ENCODE data around the gene PLCG2. TPM values are rescaled to one million over a fixed set of nuclear protein-coding genes. Genes with fewer than 3 reads are reported as not detected.

Gene PLCG2
- total RNA-seq, 1 donor from 2014 or later, result 12.4 TPM

DNA sequence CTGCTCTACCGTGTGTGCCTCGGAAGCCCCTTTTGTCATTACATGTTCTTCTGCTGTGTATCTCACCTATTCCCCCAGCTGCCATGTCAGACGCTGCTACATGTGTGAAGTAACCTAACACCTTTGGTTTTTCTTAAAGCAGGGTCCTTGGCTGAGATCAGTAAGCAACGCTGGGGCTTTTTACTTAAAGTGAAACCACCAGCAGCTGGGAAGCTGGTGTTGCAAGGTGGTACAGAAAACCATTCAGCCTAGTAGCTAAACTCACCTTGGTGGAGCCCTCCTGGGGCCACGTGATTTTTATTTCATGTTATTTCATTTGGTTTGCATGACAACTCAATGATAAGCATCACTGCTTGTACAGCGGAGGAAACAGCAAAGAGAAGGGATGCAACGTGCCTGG lies 62.6 kb downstream of the PLCG2 start:
- Mint-ChIP-seq H3K27ac (no peak overlapping the region), H3K36me3 (no peaks in the 10 kb centered on the region), H3K9me3 (no peaks in the 10 kb centered on the region), H3K27me3 (peaks cover 4% of the 10 kb centered on the region), H3K4me1 (ENCODE audit: unreplicated experiment) (no peaks in the 10 kb centered on the region), H3K4me3 (no peak overlapping the region)
- TF ChIP-seq, protein P1, sequence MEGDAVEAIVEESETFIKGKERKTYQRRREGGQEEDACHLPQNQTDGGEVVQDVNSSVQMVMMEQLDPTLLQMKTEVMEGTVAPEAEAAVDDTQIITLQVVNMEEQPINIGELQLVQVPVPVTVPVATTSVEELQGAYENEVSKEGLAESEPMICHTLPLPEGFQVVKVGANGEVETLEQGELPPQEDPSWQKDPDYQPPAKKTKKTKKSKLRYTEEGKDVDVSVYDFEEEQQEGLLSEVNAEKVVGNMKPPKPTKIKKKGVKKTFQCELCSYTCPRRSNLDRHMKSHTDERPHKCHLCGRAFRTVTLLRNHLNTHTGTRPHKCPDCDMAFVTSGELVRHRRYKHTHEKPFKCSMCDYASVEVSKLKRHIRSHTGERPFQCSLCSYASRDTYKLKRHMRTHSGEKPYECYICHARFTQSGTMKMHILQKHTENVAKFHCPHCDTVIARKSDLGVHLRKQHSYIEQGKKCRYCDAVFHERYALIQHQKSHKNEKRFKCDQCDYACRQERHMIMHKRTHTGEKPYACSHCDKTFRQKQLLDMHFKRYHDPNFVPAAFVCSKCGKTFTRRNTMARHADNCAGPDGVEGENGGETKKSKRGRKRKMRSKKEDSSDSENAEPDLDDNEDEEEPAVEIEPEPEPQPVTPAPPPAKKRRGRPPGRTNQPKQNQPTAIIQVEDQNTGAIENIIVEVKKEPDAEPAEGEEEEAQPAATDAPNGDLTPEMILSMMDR (conservative IDR thresholded peaks at IDR 0.05), result no peak
- DNase-seq (ENCODE audit: extremely low spot score, unreplicated experiment), result no peak

DNA sequence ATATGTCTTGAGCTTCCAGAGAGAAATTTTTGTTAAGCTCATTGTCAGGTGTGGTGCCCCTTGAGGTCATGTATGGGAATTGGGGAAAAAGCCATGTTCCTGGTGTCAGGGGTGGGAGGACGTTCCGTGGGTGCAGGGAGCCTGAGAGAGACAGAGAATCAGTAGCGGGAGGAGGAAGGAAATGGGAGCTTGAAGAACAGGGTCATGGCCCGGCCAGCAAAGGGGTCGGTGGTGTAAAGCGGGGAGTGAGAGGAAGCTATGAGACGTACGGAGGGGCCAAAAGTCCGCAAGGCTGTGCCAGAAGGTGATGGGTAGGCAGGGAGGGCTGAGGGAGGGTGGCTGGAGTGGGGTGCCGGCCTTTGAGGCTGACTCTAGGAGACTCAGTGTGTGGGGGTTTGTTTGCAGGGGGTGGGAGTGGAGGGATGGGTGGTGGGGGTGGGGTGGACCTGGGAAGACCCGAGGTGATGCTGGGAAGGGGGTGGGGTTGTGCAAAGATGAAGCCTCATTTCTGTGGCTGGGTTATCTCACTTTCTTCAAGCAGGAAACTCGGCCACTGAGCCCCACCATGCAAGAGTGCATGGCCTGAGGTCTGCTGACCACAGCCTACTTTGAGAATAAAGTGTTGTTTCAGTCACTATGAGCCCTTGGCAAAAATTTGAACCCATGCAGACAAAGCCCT lies 63.6 kb downstream of the PLCG2 start:
- Mint-ChIP-seq H3K27ac (no peak overlapping the region), H3K27me3 (peaks cover 4% of the 10 kb centered on the region), H3K4me1 (ENCODE audit: unreplicated experiment) (no peaks in the 10 kb centered on the region), H3K4me3 (no peak overlapping the region), H3K36me3 (no peaks in the 10 kb centered on the region), H3K9me3 (no peaks in the 10 kb centered on the region)
- DNase-seq (ENCODE audit: extremely low spot score, unreplicated experiment), result no peak
- TF ChIP-seq, protein P1 (conservative IDR thresholded peaks at IDR 0.05), result no peak

DNA sequence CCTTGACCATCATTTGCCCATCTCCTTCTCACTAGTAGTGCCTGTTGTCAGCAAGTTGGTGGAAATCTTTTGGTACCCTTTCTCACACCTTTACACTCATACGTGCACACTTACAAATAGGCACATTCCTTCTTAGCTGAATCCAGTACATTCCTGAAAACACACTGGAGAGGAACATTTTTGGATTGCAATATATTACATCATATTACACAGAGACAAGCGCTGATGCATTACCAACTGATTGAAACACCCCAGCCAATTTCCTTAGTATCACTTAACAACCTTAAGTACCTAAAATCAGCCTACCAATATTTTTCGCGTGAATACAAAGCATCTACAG lies 64.1 kb downstream of the PLCG2 start:
- Mint-ChIP-seq H3K9me3 (no peaks in the 10 kb centered on the region), H3K27me3 (peaks cover 4% of the 10 kb centered on the region), H3K27ac (no peak overlapping the region), H3K4me3 (no peak overlapping the region), H3K36me3 (no peaks in the 10 kb centered on the region), H3K4me1 (ENCODE audit: unreplicated experiment) (no peaks in the 10 kb centered on the region)
- TF ChIP-seq, protein P1 (conservative IDR thresholded peaks at IDR 0.05), result no peak
- DNase-seq (ENCODE audit: extremely low spot score, unreplicated experiment), result no peak

DNA sequence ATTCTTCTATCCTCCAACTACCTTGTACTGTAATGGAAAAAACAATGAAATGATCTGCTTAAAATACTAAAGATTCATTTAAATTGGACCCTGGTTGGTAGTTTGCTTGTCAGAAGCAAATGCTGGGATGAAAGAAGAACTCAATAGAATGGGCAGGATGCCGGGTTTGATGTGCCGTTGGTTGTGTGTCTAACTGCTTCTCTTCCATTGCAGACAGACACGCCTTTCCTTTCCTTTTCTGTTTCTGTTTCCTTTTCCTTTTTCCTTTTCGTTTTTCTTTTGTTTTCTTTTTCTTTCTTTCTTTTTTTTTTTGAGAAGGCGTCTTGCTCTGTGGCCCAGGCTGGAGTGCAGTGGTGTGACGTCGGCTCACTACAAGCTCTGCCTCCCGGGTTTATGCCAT lies 64.6 kb downstream of the PLCG2 start:
- Mint-ChIP-seq H3K27me3 (peaks cover 4% of the 10 kb centered on the region), H3K36me3 (no peaks in the 10 kb centered on the region), H3K9me3 (no peaks in the 10 kb centered on the region), H3K4me1 (ENCODE audit: unreplicated experiment) (no peaks in the 10 kb centered on the region), H3K27ac (no peak overlapping the region), H3K4me3 (no peak overlapping the region)
- TF ChIP-seq, protein P1 (conservative IDR thresholded peaks at IDR 0.05), result no peak
- no peak for DNase-seq (ENCODE audit: extremely low spot score, unreplicated experiment)

DNA sequence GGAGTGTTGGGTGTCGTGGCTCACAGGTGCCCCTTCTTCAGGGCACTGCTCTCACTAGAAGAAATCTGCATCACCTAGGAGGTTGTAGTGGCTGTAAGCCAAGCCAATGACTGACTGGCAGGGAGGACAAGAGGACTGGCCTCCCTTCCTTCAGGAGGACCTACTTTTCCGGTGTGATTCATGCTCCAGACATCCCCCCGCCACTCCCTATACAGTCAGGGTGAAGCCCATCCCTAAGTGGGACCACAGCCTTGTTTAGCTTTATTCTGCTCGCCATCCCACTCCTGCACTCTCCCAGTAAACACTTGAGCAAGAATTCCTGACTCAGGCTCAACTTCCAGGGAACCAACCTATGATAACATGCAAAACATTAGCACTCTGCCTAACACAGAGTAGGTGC lies 67.0 kb downstream of the PLCG2 start:
- H3K27ac Mint-ChIP-seq, result no peak overlapping the region
- TF ChIP-seq, protein P1 (conservative IDR thresholded peaks at IDR 0.05), result no peak
- no peaks in the 10 kb centered on the region for H3K36me3 Mint-ChIP-seq
- H3K9me3 Mint-ChIP-seq, result no peaks in the 10 kb centered on the region
- DNase-seq (ENCODE audit: extremely low spot score, unreplicated experiment), result no peak
- no peaks in the 10 kb centered on the region for H3K4me1 Mint-ChIP-seq (ENCODE audit: unreplicated experiment)
- no peak overlapping the region for H3K4me3 Mint-ChIP-seq
- H3K27me3 Mint-ChIP-seq, result peaks cover 7% of the 10 kb centered on the region
